Measurements from ENCODE around the gene COMMD9.
"Not testable (repeated sequence)": the region's sequence is repeated elsewhere in the genome, so short reads cannot be mapped to it uniquely, and the experiment has no call there.

COMMD9 gene
- 21.8 to 27.7 (median 24.7) reads per million in 3 experiments for total RNA-seq

DNA sequence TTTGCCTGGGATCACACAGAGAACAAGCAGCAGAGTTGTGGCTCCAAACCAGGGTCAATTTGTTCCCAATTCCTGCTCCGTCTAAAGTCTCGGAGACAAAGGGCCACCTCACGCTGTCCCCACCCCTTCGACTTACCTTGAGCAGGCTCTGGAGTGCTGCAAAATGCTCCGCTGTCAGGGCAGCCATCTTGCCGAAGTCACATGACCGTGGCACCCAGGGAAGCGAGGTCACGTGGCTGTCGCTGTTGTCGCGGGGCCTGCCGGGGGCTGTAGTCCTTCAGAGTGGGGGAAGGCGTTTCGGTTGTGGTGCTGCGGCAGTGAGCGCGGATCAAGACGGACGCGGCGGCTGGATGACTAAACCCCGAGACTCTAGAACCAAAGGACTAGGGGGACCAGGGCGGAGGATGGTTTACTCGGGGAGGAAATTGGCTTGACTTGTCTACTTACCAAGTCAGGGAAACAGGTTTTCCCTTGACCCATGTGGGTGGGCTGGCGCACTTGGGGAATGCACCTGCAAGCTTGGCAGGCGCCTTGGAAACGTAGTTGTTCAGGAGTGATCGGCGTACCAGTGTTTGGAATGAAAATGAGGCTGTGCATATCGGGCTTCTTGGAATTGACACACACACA lies at the start of gene COMMD9:
TSS of gene COMMD9 (minus strand) at position 199 of the 627 bp plus-strand sequence. CDS start at position 187, 12 bp downstream.
- peak; percentile 92 for DNase-seq

DNA sequence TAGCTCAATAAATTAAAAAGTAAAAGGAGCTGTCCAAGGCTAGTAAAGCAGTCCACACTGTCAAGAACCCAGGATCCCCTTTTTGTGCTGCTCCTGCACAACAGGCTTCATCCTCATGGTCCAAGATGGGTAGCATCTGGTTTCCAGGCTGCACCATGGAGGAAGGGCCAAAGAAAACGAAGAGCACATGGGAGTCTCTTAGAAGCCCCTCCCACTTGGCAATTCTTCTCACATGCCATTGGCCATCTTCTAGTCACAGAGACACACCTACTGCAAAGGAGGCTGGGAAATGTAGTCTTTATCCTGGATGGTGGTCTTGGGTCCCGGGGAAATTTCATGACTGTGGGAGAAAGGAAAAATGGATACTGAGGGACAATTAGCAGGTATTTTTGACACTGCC lies 44.7 kb upstream of the COMMD9 start:
- no peak for DNase-seq

DNA sequence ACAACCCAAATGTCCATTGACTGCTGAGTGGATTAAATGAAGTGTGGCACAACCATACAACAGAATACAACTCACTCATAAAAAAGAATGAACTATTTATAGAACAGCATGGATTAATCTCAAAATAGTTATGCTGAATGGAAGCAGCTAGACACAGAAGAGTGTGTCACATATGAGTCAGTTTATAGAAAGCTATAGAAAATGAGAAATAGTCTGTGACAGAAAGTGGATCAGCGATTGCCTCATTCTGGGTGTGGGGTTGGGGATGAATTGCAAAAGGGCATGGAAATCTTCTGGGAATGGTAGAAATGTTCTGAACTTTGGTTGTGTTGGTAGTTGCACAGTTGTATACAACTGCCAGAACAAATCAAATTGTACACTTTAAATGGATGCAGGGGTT lies 44.2 kb upstream of the COMMD9 start:
- no peak for DNase-seq

DNA sequence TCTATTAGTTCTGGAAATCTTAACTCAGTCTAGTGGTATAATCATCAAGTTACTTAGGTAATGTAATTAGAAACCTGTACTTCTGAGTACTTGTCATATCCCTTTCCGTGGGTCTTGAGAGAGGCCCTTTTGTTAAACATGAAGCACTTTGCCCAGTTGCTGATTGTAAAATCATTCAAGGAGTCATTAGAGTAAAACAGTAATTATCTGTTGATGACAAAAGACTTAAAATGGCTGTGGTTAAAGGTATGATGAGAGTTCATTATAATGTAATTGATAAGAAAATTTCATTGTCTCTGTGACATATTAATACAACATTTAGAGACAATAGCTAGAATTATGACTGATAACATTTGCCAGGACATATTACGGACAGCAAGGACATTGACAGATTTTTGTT lies 41.2 kb upstream of the COMMD9 start:
- no peak for DNase-seq

DNA sequence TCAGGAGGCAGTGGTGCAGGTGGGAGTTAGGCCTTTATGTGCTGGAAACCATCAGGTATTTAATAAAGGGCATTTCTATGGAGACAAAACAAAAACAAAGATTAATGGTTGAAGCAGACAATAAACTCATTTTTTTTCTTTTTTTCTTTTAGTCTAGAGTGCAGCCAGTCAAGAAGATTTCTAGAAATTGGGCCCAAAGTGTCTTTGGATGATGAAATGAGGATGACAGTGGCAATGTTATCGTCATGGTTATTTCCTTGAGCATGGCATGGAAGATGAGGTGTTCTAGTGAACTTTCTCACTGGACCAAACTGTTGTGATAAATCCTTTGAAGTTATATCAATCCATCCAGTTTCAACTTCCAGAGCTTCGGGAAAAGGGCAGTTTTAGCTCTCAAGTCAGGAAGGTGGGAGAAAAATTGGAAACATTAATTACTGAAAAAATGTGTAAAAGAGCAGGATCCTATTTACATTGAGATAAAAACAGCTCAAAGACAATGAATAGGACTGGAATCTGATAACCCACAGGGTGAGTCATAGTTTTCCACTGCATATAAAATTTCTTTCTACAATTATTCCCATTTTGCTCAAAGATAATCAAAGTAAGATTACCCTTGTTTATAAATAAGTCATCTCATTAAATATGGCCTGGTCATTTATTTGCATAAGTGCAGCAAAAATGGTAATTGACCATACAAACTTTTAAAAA lies 39.9 kb upstream of the COMMD9 start:
- no peak for DNase-seq

DNA sequence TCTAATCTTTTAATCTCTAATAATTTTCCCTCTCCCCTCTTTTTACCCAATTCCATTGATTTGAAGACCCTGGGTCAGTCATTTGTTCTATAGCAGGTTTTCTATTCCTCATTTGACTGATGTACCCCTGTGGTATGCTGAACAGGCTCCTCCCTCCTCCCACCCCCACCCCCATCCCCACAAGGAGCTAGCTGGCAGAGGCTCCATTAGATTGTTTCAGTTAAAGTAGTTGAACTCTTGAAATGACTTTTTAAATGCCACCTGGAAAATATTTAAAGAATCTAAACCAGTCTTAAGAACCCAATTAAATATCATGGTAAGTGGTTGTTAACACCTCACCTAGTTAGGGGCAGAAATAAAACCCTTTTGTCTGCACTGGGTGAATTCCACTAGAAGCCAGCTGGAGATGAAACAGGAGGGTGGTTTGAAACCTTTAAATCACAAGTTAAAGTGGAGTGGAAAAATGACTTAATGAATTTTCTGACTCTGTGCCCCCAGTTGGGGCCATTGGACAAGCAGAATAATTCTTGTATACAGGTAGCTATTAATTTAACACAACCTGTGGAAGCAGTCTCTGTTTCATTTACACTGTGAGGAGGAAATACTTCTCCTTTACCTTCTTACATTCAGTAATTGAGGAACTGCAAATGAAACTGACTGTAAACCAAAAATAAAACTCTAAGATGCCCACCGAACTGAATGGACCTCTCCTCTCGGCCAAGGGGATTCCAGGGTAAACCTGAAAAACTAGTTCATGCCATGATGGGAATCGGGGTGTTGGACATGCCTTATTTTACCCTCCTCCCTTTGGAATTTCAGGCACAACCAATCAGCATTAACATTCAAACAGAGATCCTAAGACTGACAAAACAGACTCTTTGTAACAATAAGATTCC lies 37.5 kb upstream of the COMMD9 start:
- DNase-seq, result no peak

DNA sequence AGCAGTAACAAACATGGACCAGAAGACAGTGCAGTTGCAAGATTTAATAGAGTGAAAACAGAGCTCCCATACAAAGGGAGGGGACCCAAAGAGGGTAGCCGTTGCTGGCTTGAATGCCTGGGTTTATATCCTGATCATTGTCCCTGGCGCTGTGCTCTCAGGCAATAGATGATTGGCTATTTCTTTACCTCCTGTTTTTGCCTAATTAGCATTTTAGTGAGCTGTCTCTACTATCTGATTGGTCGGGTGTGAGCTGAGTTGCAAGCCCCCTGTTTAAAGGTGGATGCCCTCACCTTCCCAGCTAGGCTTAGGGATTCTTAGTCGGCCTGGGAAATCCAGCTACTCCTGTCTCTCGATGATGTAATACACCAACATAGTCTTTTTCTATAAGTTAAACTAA lies 36.2 kb upstream of the COMMD9 start:
- DNase-seq, result not testable (repeated sequence)

DNA sequence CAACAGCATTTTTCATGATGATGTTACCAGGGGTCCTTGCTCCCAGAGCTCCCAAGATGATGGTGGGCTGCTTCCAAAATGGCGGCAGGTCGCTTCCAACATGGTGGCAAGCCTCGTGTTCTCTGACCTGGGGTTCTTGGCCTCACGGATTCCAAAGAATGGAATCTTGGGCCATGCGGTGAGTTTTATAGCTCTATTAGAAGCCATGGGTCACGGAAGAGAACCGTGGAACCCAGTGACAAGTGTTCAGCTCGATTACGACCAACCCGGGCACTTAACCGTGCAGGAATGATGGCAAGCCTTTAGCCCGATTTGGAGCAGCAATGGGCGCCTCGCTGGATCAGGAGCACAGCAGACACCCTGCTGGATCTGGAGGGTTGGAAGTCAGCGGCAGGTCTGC lies 35.7 kb upstream of the COMMD9 start:
- DNase-seq, result not testable (repeated sequence)

DNA sequence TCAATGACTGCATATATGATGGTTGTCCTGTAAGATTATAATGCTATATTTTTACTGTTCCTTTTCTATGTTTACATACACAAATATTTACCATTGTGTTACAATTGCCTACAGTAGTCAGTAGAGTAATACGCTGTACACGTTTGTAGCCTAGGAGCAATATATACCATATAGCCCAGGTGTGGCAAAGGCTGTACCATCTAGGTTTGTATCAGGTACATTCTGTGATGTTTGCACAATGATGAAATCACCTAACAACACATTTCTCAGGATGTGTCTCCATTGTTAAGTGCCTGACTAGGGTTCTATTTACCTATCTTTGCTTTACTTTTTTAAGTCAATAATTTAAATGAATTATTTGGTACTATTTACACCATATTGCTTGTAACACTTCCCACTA lies 28.8 kb upstream of the COMMD9 start:
- no peak for DNase-seq

DNA sequence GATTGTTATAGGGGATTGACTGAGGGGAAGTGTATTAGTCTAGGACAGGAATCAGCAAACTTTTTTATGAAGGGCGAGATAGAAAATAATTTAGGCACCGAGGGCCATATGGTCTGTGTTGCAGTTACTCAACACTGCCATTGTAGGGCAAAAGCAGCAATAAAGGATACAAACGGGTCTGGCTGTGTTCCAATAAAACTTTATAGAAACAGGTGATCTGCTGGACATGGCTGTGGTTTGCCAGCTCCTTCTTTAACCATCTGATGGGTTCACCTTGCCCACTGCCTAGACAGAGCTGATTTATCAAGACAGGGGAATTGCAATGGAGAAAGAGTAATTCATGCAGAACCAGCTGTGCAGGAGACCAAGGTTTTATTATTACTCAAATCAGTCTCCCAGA lies 26.8 kb upstream of the COMMD9 start:
- DNase-seq, result no peak

DNA sequence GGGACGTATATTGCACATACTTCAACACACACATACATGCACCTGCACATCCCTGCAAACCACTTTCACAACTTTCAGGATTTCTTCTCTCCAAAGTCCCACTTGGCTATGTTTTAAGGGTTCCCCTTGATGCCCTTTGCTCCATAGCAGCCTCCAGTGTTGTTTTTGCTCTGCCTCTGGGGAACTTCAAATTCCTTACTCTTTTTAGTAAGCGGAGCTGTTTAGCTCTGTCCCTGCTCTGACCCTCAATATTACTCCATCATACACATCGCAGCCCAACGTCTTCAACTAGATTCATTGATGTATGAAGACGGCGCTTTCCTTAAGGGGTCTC lies 25.2 kb upstream of the COMMD9 start:
- DNase-seq, result no peak

DNA sequence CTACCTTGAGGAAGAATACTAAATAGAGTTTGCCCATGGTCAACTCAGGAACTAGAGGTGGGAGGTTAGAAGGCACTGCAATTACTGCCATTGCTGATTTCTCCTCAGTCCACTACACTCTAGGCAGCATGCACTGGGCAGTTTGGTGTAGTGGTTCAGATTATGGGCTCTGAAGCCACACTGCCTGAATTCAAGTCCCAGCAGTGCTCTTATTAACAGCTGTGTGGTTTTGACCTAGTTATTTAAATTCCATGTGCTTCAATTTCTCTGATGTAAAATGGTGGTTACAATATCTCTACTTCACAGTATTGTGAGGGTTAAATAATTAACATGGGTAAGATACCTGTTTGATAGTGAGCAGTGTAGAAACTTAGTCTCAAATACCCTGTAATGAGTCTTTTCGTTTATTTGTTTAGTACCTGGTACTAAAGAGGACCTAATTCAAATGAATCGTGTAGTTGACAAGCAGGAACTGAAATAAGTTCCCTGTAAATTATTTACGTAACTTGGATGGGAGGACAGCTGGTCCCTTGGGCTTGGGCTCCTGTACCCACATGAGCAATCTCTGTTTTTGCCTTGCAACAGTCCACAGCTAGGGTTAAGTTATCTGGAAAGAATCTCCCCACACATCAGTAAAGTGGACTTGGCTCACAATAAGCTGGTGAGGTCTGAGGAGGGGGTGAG lies 24.7 kb upstream of the COMMD9 start:
- no peak for DNase-seq

DNA sequence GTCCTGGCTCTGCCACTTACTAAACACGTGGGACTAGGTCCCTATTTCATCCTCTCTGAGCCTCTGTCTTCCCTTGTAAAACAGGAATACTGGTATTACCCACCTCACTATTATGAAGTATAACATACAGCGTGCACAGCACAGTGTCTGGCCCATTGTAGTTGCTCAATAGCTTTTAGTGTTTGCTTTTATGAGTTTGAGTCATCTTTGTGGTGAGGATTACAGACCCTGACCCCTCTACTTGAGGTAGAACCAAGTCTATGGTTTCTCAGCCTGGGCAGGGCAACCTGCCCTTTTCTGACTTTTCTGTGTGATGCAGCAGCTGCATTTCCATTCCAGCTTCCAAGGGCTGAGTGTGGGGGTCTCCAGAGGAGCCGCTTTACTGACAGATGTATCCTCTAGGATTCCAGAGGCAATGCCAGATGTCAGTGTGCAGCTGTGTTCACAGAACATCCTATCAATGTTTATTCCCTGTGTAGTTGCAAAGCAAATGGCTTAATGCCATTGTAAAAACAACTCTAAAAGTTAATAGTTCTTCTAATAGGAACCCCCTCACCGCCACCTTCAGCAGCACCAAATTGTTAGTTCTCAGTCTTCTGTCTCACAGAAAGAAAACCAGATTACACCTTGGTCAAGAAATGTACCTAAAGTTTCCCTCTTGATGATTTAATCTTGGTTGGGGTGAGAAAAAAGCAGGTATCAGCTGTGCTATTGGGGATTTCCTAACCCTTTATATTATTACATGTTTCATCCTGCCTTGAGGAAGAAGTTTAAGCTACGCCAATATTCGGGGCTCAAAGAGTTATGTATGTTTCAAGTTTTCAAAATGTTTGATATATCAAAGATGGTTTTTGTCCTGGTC lies 23.6 kb upstream of the COMMD9 start:
- DNase-seq, result no peak

DNA sequence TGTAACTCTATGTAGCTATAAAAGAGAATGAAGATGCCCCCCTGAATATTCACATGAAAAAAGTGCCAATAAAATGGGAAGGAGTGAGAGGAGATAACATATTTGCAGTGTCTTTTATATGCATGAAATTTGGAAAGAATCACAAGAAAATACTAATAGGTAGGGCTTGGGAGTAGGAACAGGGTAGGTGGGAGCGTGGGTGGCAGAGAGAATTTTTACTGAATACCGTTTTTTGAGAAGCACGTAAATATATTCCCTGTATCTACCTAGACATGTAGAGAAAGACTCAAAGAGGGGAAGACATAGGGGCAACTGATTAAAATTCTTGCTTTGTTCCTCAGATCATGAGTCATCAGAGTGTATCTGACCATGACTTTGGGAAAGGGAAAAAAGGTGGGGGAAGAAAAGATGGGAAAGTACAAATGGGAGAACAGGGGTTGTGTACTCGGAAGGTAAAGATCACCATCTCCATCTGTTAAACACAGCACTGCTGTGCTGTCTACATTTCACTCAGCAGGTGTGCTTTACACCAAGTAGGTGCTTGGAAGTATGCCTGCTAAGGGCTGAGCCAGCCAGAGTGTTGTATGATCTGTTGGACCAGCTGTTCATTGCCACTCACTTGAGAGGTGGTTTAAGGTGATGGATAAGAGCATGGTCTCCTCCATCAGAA lies 22.8 kb upstream of the COMMD9 start:
- DNase-seq, result no peak

DNA sequence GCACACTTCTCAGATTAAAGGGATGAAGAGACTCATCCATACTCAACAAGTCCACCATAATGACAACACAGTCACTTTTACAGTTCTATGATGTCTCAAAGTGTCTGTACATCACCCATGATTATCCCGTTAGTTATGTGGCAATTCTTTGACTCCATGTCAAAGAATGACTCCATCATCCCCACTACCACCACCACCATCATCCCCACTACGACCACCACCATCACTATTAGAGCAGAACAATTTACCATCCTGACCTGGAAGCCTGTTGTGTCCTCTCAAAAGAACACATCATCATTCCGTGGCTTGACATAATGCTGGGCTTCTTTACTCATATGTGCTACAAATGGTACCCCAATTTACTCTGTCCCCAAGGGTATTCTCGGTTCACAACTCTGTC lies 20.6 kb upstream of the COMMD9 start:
- DNase-seq, result no peak

DNA sequence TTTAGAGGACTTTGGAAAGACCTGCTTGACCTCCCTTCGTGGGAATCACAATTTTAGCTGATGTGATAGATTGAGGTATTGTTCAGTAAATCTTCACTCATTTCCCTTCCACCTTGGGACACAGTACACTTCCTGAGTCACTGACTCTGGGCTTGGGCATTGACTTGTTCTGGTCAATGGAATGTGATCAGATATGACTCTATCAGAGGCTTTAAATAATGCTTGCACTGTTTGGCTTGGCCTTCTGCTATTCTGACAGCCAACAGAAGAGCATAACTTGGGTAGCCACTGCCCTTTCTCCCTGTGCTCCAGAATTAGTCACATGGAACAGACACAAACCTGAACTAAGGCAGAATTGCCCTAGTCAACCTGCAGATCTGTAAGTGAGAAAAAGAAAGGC lies 19.4 kb upstream of the COMMD9 start:
- no peak for DNase-seq

DNA sequence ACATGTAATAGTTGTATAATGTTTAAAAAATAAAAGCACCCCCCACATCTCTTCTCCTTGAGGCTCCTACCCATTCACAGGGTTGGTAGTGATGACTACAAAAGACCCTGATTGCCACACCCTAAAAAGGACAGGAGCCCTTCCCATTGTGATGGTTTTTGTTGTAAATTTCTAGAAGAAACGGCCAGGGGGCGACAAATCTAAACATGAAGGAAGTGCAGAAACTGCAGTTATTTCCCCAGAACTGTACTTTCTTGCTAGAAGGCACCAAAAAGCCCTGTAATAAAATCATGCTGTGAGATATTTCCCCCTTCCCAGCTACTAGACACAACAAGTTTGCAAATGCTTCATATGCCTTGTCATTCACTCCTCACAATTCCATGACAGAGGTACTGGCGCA lies 17.7 kb upstream of the COMMD9 start:
- peak; percentile 7 for DNase-seq

DNA sequence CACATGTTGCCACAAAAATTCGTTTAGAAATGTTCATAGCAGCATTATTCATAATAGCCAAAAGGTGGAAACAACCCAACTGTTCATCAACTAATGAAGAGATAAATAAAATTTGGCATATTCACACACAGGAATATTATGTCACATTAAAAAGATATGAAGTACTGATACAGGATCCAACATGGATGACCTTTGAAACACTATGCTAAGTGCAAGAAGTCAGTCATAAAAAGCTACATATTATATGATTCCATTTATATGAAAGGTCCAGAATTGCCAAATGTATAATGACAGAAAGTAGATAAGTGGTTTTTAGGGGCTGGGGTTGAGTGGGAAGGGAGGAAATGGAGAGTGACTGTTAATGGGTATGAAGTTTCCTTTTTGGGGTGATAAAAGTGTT lies 15.8 kb upstream of the COMMD9 start:
- no peak for DNase-seq

DNA sequence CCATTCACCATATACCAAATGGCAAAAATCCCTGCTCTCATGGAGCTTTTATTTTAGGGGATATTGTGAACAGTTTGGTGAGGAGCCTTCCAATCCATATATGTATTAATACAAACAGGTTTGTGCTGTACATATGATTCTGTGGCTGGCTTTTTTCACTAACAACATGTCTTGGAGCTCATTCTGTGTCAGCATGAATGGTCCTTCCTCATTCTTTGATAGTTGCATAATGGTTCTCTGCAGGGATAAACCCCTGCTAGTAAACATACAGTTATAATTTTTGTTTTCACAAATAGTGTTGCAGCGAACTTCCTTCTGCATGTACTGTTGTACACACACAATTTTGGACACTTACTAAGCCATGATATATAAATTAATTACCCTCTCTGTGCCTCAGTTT lies 15.1 kb upstream of the COMMD9 start:
- no peak for DNase-seq

DNA sequence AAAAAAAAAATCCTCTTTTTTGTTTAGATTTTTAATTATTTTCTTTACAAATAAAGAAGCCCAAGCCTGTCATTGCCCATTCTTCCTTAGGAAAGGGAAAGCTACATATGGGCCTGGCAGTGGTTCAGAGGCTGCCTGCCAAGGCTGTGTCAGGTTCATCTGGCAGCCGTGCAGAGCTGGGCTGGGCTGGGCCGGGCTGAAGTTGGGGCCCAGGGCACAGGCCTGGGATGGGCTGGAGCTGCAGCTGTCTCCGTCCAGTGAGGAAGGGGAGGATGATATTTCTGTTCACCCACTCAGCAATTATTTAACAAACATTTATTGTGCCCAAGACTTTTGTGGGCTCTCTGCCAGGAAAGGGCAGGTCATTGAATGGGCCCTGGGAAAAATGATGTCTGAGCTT lies 11.4 kb upstream of the COMMD9 start:
- no peak for DNase-seq

DNA sequence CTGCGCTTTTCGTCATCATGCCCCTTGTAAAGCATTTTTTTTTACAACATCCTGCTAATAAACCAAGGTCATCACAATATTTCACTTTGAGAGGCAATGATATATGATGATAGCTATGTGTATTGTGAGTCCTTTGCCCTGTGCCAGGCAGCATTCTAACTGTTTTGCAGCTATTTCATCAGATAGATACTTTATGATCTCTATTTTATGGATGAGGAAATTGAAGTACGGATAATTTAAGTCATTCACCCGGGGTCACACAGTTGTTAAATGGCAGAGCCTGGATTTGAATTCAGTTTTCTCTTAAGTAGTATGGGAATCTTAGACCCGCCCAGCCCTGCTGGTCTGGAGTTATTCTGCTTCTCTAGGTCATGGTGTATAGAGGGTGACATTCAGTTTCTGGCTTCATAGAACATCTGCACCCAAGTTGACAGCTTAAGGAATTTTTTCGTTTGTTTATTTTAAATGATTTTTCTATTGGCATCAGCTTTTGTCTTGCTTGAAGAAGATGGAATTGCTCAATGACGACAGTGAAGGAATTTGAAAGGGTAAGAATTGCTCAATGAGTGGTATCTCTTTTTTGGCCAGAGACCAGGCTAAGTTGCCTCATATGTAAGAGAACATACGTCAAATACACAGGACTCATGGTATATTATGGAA lies 7.8 kb upstream of the COMMD9 start:
- no peak for DNase-seq
